Measurements from ENCODE around the gene DUS4L. TPM values are rescaled to one million over a fixed set of nuclear protein-coding genes. Genes with fewer than 3 reads are reported as not detected.
A peak's percentile ranks its signal among the peaks of the same experiment; 100 is the strongest.
"Not testable (repeated sequence)": the region's sequence is repeated elsewhere in the genome, so short reads cannot be mapped to it uniquely, and the experiment has no call there.

The DUS4L gene
- total RNA-seq: 6.8 TPM
- polyA plus RNA-seq (ENCODE audit: insufficient read depth in 1 of 8, insufficient read length in 8 of 8, low replicate concordance in 1 of 8): 1 to 10 TPM; 5.0 to 7.6 (median 6.7) TPM
- long read RNA-seq, donor 1, partial matches to known transcripts: 0 of 2 reads
- long read RNA-seq, donor 1, other reads (novel, unspliced or antisense): 0 of 2 reads
- long read RNA-seq, donor 2: 0 reads
- long read RNA-seq, donor 3: 0 reads
- long read RNA-seq, donor 4, partial matches to known transcripts: 0 of 2 reads
- long read RNA-seq, donor 4, other reads (novel, unspliced or antisense): 0 of 2 reads
- long read RNA-seq, donor 5, partial matches to known transcripts: 0 of 3 reads
- long read RNA-seq, donor 5, other reads (novel, unspliced or antisense): 0 of 3 reads
- long read RNA-seq, donor 6, partial matches to known transcripts: 0 of 3 reads
- long read RNA-seq, donor 6, other reads (novel, unspliced or antisense): 0 of 3 reads
- long read RNA-seq, donor 7, partial matches to known transcripts: 0 of 2 reads
- long read RNA-seq, donor 7, other reads (novel, unspliced or antisense): 0 of 2 reads
- long read RNA-seq, donor 8, partial matches to known transcripts: 0 of 1 reads
- long read RNA-seq, donor 8, other reads (novel, unspliced or antisense): 0 of 1 reads
- long read RNA-seq, donor 9, partial matches to known transcripts: 5 of 6 reads
- long read RNA-seq, donor 9, other reads (novel, unspliced or antisense): 0 of 6 reads
- long read RNA-seq, donor 10, partial matches to known transcripts: 0 of 2 reads
- long read RNA-seq, donor 10, other reads (novel, unspliced or antisense): 0 of 2 reads
- long read RNA-seq, donor 11, partial matches to known transcripts: 0 of 1 reads
- long read RNA-seq, donor 11, other reads (novel, unspliced or antisense): 0 of 1 reads

GRCh38 chr7:107563775-107564552 is at the start of gene DUS4L, which contains the start of gene COG5:
Gene DUS4L (plus strand): TSS chr7:107563971. CDS start chr7:107567071, 3,100 bp downstream.
Gene COG5 (minus strand): TSS chr7:107563920. CDS start chr7:107563896, 24 bp downstream.
- Histone ChIP-seq H3K4me3 (ENCODE audit: low read length) (peak within 1 kb of the TSS; percentile 87), H3K36me3 (ENCODE audit: control insufficient read depth, insufficient read depth, low read length) (peaks cover 2% of the 10 kb centered on the region), H3K27me3 (ENCODE audit: control insufficient read depth, insufficient read depth, low read length) (no peaks in the 10 kb centered on the region), H3K4me1 (ENCODE audit: control insufficient read depth, insufficient read depth, low read length) (peaks cover 2% of the 10 kb centered on the region), H3K27ac (ENCODE audit: low read length) (peak within 1 kb of the TSS; percentile 90), H3K9me3 (replicated peaks; ENCODE audit: control insufficient read depth, low read depth, low read length) (no peaks in the 10 kb centered on the region)
- WGBS (ENCODE audit: insufficient coverage): under 1% methylated on average over 52 of the region's 55 CpGs
- DNase-seq: peak; percentile 90

- Histone ChIP-seq H3K9me3 (replicated peaks; ENCODE audit: control insufficient read depth, low read depth, low read length) (peaks cover 3% of the 10 kb centered on the region), H3K4me1 (ENCODE audit: control insufficient read depth, insufficient read depth, low read length) (no peaks in the 10 kb centered on the region), H3K36me3 (ENCODE audit: control insufficient read depth, insufficient read depth, low read length) (peaks cover 9% of the 10 kb centered on the region), H3K27ac (ENCODE audit: low read length) (no peak overlapping the region), H3K27me3 (ENCODE audit: control insufficient read depth, insufficient read depth, low read length) (no peaks in the 10 kb centered on the region), H3K4me3 (ENCODE audit: low read length) (no peak overlapping the region)
- WGBS (ENCODE audit: insufficient coverage): no CpG with 5 or more reads among the region's 2 CpGs
- no peak for DNase-seq
These were observed 37.1 kb upstream of the DUS4L start for GRCh38 chr7:107526672-107527071.

- no peak overlapping the region for H3K4me3 ChIP-seq (ENCODE audit: low read length)
- WGBS (ENCODE audit: insufficient coverage): no CpG with 5 or more reads among the region's 3 CpGs
- no peak overlapping the region for H3K27ac ChIP-seq (ENCODE audit: low read length)
- peaks cover 7% of the 10 kb centered on the region for H3K36me3 ChIP-seq (ENCODE audit: control insufficient read depth, insufficient read depth, low read length)
- DNase-seq: no peak
- H3K9me3 ChIP-seq (replicated peaks; ENCODE audit: control insufficient read depth, low read depth, low read length): no peaks in the 10 kb centered on the region
- H3K27me3 ChIP-seq (ENCODE audit: control insufficient read depth, insufficient read depth, low read length): no peaks in the 10 kb centered on the region
- no peaks in the 10 kb centered on the region for H3K4me1 ChIP-seq (ENCODE audit: control insufficient read depth, insufficient read depth, low read length)
These were observed 36.6 kb upstream of the DUS4L start for GRCh38 chr7:107527196-107527595.

GRCh38 chr7:107528461-107528860 is 35.3 kb upstream of the DUS4L start:
- no peak overlapping the region for H3K27ac ChIP-seq (ENCODE audit: low read length)
- peaks cover 7% of the 10 kb centered on the region for H3K36me3 ChIP-seq (ENCODE audit: control insufficient read depth, insufficient read depth, low read length)
- no peaks in the 10 kb centered on the region for H3K27me3 ChIP-seq (ENCODE audit: control insufficient read depth, insufficient read depth, low read length)
- no peak overlapping the region for H3K4me3 ChIP-seq (ENCODE audit: low read length)
- no peaks in the 10 kb centered on the region for H3K4me1 ChIP-seq (ENCODE audit: control insufficient read depth, insufficient read depth, low read length)
- DNase-seq: no peak
- H3K9me3 ChIP-seq (replicated peaks; ENCODE audit: control insufficient read depth, low read depth, low read length): no peaks in the 10 kb centered on the region

- peaks cover 4% of the 10 kb centered on the region for H3K36me3 ChIP-seq (ENCODE audit: control insufficient read depth, insufficient read depth, low read length)
- H3K4me1 ChIP-seq (ENCODE audit: control insufficient read depth, insufficient read depth, low read length): no peaks in the 10 kb centered on the region
- no peaks in the 10 kb centered on the region for H3K27me3 ChIP-seq (ENCODE audit: control insufficient read depth, insufficient read depth, low read length)
- H3K9me3 ChIP-seq (replicated peaks; ENCODE audit: control insufficient read depth, low read depth, low read length): no peaks in the 10 kb centered on the region
- no peak overlapping the region for H3K27ac ChIP-seq (ENCODE audit: low read length)
- DNase-seq: no peak
- no peak overlapping the region for H3K4me3 ChIP-seq (ENCODE audit: low read length)
These were observed 33.0 kb upstream of the DUS4L start for GRCh38 chr7:107530751-107531150.

- no peak overlapping the region for H3K27ac ChIP-seq (ENCODE audit: low read length)
- H3K4me3 ChIP-seq (ENCODE audit: low read length): no peak overlapping the region
- peaks cover 4% of the 10 kb centered on the region for H3K36me3 ChIP-seq (ENCODE audit: control insufficient read depth, insufficient read depth, low read length)
- no peaks in the 10 kb centered on the region for H3K4me1 ChIP-seq (ENCODE audit: control insufficient read depth, insufficient read depth, low read length)
- H3K27me3 ChIP-seq (ENCODE audit: control insufficient read depth, insufficient read depth, low read length): no peaks in the 10 kb centered on the region
- peaks cover 3% of the 10 kb centered on the region for H3K9me3 ChIP-seq (replicated peaks; ENCODE audit: control insufficient read depth, low read depth, low read length)
- no peak for DNase-seq
These were observed 29.6 kb upstream of the DUS4L start for GRCh38 chr7:107534139-107534538.

- H3K9me3 ChIP-seq (replicated peaks; ENCODE audit: control insufficient read depth, low read depth, low read length); H3K27me3 ChIP-seq (ENCODE audit: control insufficient read depth, insufficient read depth, low read length); DNase-seq; H3K4me3 ChIP-seq (ENCODE audit: low read length); H3K27ac ChIP-seq (ENCODE audit: low read length); H3K36me3 ChIP-seq (ENCODE audit: control insufficient read depth, insufficient read depth, low read length); H3K4me1 ChIP-seq (ENCODE audit: control insufficient read depth, insufficient read depth, low read length): not testable (repeated sequence)
- 100% methylated on average over 1 of the region's 4 CpGs for WGBS (ENCODE audit: insufficient coverage)
These were observed 26.5 kb upstream of the DUS4L start for GRCh38 chr7:107537228-107537627.

GRCh38 chr7:107538001-107538400 is 25.8 kb upstream of the DUS4L start:
- Histone ChIP-seq H3K36me3 (ENCODE audit: control insufficient read depth, insufficient read depth, low read length) (peaks cover 5% of the 10 kb centered on the region), H3K4me1 (ENCODE audit: control insufficient read depth, insufficient read depth, low read length) (no peaks in the 10 kb centered on the region), H3K27me3 (ENCODE audit: control insufficient read depth, insufficient read depth, low read length) (no peaks in the 10 kb centered on the region), H3K4me3 (ENCODE audit: low read length) (no peak overlapping the region), H3K9me3 (replicated peaks; ENCODE audit: control insufficient read depth, low read depth, low read length) (peaks cover 3% of the 10 kb centered on the region), H3K27ac (ENCODE audit: low read length) (no peak overlapping the region)
- no peak for DNase-seq
- 91% methylated on average over 1 of the region's 2 CpGs for WGBS (ENCODE audit: insufficient coverage)

GRCh38 chr7:107543338-107543993 is 20.3 kb upstream of the DUS4L start:
- H3K27ac ChIP-seq (ENCODE audit: low read length): no peak overlapping the region
- WGBS (ENCODE audit: insufficient coverage): 95% methylated on average over 5 of the region's 5 CpGs
- peaks cover 7% of the 10 kb centered on the region for H3K9me3 ChIP-seq (replicated peaks; ENCODE audit: control insufficient read depth, low read depth, low read length)
- H3K4me3 ChIP-seq (ENCODE audit: low read length): no peak overlapping the region
- peaks cover 25% of the 10 kb centered on the region for H3K36me3 ChIP-seq (ENCODE audit: control insufficient read depth, insufficient read depth, low read length)
- no peak for DNase-seq
- H3K27me3 ChIP-seq (ENCODE audit: control insufficient read depth, insufficient read depth, low read length): no peaks in the 10 kb centered on the region
- no peaks in the 10 kb centered on the region for H3K4me1 ChIP-seq (ENCODE audit: control insufficient read depth, insufficient read depth, low read length)

Data from muscle of leg (tissue), 16 donors.